GM19239 (cell line): Measurements from ENCODE around the gene C10orf120.

Source experiments
- DNase-seq: peaks from one replicate; pipeline ENCODE4 v3.0.0; 2011; ENCODE audit warnings: low spot score; ENCODE audit not compliant: insufficient read length
- FAIRE-seq: peaks from 2 replicates; lab custom pipeline; 2011; peaks lifted over from hg19 to GRCh38; lab: Jason Lieb, UNC

Gene C10orf120

DNA sequence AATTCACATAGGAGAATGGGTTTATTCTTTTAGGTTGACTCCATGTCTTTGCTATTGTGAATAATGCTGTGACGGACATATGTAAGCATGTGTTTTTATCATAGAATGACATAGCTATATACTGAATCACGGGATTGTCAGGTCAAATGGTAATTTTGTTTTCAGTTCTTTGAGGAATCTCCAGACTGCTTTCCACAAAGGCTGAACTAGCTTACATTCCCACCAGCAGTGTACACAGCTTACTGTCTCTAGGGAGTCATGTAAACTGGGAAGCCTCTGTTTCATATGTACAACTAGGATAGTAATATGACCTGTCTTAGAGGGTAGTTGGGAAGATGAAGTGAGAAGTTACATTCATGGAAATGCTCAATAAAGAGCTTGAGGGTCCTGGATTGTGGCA is 6.8 kb upstream of the C10orf120 start:
- DNase-seq (no peak), FAIRE-seq (no peak)

GRCh38 chr10:122703483-122704448 is 4.1 kb upstream of the C10orf120 start:
- FAIRE-seq = peak; percentile 39
- DNase-seq = peak; percentile 57

GRCh38 chr10:122702275-122702674 is 2.6 kb upstream of the C10orf120 start:
- FAIRE-seq (no peak), DNase-seq (no peak)

- no peak for FAIRE-seq
- no peak for DNase-seq
Observed at GRCh38 chr10:122701652-122702051, 2.0 kb upstream of the C10orf120 start.

DNA sequence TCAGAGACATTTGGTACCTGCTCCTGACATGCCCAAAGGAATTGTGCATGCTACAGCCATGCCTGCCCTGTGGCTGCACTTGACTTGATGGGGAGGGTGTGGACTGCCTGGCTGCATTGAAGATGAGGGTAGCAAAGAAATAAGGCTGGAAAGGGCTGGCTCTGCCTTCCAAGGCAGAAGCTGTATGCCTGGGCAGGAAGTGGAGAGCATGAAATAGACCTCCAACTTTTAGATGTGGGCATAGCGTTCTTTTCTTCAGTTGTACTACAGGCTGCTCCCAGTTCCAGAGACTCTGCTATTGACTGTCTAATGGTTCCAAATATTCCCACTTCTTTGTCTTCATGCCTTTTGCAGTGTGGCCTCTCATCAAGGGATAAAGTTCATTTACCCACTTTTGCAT is 3.0 kb downstream of the C10orf120 start:
- no peak for DNase-seq
- no peak for FAIRE-seq

DNA sequence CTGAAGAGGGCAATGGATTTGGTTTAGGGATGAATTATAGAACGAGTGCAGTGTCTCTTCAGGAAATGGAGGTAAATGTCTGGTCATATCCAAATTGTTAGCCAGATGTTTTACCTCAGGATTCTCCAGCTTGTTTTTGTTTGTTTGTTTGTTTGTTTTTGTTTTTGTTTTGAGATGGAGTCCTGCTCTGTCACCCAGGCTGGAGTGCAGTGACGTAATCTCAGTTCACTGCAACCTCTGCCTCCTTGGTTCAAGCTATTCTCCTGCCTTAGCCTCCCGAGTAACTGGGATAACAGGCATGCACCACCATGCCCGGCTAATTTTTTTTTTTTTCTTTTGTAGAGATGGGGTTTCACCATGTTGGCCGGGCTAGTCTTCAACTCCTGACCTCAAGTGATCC is 6.9 kb downstream of the C10orf120 start:
- DNase-seq (no peak), FAIRE-seq (no peak)

DNA sequence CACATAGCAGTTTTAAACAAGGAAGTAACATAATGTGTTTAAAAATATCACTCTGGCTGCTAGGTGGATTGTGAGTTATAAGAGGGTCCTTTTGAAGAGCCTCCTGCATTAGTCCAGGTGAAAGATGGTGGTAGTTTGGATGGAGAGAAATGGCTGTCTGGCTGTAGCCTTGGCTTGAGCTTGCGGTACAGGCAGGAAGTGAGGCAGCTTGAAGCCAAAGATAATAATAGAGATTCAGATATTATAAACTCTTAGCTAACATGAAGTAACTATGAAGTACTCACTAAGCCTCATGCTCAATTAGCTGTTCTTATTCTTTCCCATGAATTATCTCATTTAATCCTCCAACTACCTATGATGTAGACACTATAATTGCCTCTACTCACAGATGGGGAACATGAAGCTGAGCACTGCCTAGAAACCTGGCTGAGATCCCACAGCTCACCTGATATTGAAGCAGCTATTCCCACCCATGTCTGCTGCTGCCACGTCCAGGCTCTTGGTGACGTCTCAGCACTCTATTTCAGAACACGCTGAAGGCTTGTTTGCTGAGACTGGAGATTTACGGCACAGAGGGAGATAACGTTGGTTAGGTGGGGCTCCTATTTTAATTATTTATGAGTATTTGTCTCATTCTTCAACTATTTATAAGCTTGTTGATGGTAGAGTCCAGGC is 10.4 kb downstream of the C10orf120 start:
- DNase-seq = no peak
- FAIRE-seq = no peak

DNA sequence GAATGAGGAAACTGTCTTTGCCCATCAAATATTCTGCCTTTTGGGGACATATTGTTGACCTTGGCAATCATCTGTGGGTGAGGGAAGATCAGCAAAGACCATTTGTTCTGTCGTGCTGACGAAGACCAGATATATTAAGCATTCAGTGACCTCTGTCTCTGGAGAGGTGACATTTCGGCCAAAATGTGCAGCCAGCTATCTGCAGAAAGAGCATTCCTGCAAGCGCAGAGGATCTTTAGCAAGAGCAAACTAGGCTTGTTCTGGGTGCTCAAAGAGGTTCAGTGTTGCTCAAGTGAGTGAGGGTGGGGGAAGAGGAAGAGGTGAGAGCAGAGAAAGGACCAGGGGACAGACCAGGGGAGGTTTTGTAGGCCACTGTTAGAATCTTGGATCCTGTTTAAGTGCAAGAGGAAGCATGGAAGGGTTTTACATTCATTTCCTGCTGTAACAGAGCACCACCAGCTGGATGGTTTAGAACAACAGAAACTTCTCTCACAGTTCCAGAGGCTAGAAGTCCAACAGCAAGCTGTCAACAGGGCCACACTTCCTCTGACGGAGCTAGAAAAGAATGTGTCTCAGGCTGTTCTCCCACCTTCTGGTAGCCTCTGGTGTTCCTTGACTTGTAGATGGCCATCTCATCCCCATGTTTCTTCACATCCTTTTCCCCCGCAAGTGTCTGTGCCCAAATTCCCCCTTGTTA is 11.2 kb downstream of the C10orf120 start:
- no peak for FAIRE-seq
- no peak for DNase-seq

GRCh38 chr10:122682522-122682921 is 17.1 kb downstream of the C10orf120 start:
- DNase-seq = no peak
- FAIRE-seq = no peak

DNA sequence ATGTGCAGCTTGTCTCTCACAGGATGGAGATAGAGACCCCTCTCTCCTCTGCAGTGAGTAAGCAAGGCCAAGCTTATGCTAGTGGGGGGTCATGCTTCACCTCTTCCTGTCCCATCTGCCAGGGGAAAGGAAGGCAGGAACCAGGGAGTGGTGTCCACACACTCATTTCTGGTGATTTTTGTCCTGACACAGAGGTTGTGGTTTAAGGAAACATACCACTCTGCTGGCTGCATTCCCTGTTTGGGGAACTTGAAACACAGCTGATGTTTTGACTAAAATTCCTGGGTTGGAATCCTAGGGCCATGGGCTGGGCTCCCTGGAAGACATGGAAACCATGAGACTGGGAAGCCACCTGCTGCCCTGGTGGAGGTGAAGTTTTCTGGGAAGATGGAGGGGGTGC is 21.4 kb downstream of the C10orf120 start:
- DNase-seq = no peak
- no peak for FAIRE-seq

GRCh38 chr10:122675278-122675677 is 24.4 kb downstream of the C10orf120 start:
- DNase-seq (no peak), FAIRE-seq (no peak)

DNA sequence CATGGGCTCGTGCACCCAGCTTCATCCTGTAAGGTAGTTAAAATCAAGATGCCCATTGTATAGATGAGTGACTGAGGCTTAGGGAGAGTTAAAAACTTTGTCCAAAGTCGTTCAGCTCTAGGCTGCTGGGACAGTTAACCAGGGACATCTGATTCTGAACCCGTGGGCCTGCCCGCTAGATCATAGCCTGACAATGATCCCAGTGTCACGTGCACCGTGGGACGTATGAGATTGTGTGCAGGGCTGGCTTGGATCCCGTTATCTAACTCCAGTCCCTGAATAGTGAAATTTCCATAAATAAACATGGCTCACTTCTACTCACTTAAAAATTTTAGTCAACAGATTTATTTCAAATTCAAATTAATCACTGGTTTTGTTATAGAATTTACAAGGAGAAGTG is 24.9 kb downstream of the C10orf120 start:
- DNase-seq (no peak), FAIRE-seq (no peak)

DNA sequence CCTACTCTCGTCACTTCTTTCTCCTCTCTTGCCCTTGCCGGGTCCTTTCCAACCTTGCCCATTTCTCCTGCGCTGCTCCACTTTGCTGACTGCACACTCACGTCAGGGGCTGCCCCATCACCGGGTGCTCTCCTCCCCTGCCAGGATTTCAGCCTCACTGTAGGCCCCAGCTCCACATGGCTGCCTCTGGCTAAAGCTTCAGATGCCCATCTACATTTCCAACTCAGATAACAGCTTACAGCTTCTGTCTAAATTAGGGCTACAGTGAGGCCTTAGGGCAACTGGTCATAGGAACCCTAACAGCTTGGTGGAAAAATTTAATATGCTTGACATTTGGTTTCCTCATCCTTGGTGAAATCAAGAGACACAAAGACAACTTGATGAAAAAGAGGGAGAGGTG is 25.9 kb downstream of the C10orf120 start:
- DNase-seq = no peak
- no peak for FAIRE-seq

- DNase-seq (no peak), FAIRE-seq (no peak)
Observed at GRCh38 chr10:122673269-122673668, 26.4 kb downstream of the C10orf120 start.

DNA sequence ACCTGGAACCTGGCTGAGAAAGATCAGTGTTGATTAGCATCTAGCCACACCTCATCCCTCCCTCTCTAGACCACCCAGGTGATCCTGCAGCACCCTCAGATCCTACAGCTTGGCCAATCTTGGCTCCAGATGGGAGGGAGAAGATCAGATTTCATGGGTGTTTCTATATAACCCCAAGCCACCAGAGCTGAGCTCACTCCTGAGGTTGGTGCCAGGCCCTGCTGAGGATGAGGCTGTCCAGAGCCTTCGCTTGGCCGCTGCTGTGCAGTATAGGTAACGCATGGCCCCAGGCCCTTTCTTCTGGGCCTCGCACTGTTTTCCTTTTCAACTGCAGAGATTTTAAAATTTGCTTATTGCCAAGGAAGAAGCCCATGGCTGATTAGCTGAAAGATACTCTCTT is 27.0 kb downstream of the C10orf120 start:
- FAIRE-seq (no peak), DNase-seq (no peak)

- no peak for DNase-seq
- no peak for FAIRE-seq
Observed at GRCh38 chr10:122671355-122671754, 28.3 kb downstream of the C10orf120 start.

GRCh38 chr10:122669842-122670241 is 29.8 kb downstream of the C10orf120 start:
- DNase-seq = no peak

GRCh38 chr10:122669045-122669444 is 30.6 kb downstream of the C10orf120 start:
- DNase-seq (no peak), FAIRE-seq (no peak)

More at GRCh38 chr10:122669842-122670241, 29.8 kb downstream of the C10orf120 start:
- no peak for FAIRE-seq

- DNase-seq (no peak), FAIRE-seq (no peak)
Observed at GRCh38 chr10:122665946-122666345, 33.7 kb downstream of the C10orf120 start.

- FAIRE-seq (no peak), DNase-seq (no peak)
Observed at GRCh38 chr10:122665329-122665860, 34.3 kb downstream of the C10orf120 start.

DNA sequence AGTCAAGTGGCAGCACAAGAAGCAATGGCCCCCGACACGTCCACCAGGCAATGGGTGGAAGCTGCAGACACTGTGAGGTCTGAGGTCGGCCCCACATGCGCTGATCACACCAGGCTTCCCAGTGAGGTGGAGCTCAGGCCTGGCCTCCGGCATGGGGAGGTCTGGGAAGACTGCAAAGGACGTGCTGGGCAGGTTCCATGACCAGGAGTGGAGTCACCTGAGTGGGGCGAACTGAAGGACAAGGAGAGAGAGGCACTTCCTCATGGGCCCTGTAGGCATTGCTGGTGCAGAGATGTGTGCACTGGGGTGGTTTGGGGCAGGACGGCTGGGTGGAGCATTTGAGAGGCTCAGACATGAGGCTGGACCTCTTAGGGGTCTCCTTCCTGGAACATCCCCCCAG is 35.1 kb downstream of the C10orf120 start:
- DNase-seq (no peak), FAIRE-seq (no peak)
